SIG-M5 treated with dmso at 0.1 percent for 504 hours (cell line): ENCODE data around the gene SHISA9.

Experiments used
- DNase-seq: peaks from one replicate; lab custom pipeline; 2025; ENCODE audit not compliant: unreplicated experiment; lab: John Stamatoyannopoulos, UW

The SHISA9 gene

DNA sequence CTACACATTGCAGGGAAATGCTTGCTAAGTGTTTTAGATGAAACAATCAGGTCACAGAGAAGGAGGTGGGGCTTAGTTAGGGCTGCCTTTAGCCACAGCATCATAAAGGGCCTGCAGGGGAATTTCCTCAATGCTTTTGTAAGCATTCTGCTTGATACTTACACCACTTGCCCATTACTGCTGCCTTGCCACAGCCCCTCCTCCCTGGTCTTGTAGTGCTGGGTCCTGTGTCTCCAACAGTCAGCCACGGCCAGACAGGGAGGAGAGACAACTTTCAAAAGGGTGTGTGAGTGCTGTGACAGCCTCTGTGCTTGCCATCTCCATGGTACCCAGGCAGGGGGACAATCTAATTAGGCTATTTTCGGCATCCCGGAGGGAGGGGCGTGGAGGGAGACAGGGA lies 111.2 kb downstream of the SHISA9 start:
- no peak for DNase-seq

- DNase-seq, result no peak
Measured at GRCh38 chr16:13013043-13013442, 111.6 kb downstream of the SHISA9 start.

DNA sequence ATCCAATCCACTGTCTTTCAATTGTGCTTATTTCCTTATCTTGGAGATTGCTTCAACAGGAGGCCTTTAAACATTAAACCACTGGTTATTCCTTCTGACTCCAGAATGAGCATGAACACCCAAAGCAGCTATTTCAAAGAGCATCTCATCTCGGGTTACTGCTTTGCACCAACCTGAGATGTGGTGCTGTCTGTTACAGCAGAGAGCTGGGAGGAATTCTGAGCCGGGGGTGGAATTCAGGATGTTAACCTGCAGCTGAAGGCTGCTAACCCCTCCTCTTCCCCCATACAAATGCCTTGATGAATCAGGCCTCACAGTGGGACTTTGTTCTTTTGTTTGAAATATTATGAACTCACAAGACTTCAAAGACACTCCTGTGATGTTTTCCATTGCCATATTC lies 113.1 kb downstream of the SHISA9 start:
- no peak for DNase-seq

DNA sequence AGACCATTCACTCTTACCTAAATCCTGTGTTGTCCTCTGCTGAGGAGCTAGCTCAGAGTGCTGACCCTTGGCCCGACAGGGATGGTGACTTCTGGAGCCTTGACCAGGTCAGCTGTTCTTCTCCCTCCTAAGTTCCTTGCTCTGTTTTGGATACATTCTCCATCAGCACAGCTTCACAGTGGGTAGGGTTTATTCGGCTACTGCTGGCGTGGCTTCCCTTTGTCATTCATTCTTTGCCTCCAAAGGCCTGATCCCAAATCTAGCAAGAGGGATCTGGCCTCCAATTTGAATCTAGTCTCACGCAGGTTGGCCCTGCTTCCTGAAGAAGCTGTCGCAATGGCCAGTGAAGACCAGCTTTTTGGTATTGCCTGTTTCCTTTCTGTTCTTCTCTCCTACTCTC lies 116.6 kb downstream of the SHISA9 start:
- DNase-seq, result no peak

DNA sequence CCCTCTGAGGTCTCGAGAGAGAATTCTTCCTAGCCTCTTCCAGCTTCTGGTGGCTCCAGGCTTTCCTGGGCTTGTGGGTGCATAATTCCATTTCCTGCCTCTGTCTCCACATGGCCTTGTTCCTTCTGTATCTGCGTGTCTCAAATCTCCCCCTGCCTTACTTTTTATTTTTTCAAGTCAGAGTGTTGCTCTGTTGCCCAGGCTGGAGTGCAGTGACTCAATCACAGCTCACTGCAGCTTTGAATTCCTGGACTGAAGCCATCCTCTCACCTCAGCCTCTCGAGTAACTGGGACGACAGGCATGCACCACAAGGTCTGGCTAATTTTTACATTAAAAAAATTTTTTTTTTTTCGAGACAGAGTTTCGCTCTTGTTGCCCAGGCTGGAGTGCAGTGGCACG lies 120.6 kb downstream of the SHISA9 start:
- DNase-seq, result no peak

GRCh38 chr16:13029786-13030185 lies 128.4 kb downstream of the SHISA9 start:
- DNase-seq, result no peak

DNA sequence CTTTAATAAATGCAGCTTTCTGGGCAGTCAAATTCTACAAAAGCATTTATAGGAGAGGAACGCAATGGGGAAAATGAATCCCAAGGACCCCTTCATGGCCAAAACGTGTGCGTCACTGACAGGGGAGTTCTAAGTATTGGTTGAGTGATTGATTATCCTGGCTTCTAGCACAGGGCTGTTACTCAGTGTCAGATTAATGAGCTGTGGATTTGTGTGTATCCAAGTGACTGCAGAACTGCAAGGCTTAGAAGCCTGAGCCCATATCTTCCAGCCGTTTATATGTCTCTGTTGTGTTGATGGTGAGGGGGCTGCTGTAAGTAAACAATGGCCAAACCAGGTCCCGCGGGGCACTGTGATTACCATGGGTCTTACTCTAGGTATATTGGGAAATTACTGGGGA lies 129.4 kb downstream of the SHISA9 start:
- DNase-seq, result no peak

DNA sequence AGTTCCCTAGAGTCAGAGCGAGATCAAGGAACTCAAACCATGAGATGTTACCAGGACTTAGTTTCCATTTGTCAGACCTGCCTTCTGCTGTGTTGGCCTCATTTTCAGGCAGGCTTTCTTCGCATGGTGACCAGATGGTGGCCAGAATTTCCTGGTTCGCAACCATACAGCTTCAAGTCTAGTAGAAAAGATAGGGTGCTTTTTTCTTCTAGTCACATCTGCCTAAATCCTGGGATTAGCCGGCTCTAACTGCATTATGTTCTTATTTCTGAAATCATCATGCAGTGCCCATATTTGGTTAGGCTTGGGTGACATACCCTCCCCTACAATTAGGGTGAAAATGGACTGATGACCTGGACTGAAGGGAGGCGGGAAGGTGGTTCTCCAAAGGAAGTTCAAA lies 131.5 kb downstream of the SHISA9 start:
- DNase-seq, result no peak

GRCh38 chr16:13036600-13036999 lies 135.2 kb downstream of the SHISA9 start:
- DNase-seq, result peak; percentile 3

- DNase-seq, result no peak
Measured at GRCh38 chr16:13038591-13038990, 137.2 kb downstream of the SHISA9 start.

GRCh38 chr16:13039526-13039925 lies 138.1 kb downstream of the SHISA9 start:
- no peak for DNase-seq

GRCh38 chr16:13041180-13041579 lies 139.8 kb downstream of the SHISA9 start:
- DNase-seq, result no peak

DNA sequence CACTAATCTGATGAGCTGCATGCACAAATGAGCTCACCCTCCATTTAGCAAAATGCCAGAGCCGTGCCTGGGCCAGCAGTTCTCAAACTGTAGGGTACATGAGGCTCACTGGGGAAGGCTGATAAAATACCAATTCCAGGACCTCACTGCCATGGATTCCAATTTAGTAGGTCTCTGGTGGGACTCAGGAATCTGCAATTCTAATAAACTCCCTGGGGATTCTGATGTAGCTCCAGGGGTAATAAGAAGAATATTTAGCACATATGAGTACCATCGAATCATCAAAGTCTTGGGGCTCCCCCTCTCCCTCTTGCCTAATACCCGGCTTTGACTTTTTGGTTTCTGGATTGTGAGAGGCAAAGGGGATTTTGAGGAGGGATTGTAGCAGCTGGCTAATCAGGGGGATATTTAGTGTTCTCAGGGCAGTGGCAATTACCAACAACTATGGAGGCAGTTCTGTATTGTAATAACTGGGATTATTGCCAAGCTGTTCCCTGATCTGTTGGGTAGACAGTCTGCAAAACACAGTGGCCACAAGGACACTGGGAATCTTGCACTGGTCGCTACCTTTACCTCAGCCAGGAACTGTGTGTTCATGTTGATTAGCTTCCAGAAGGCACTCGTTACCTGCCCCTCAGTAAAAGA lies 140.4 kb downstream of the SHISA9 start:
- no peak for DNase-seq

DNA sequence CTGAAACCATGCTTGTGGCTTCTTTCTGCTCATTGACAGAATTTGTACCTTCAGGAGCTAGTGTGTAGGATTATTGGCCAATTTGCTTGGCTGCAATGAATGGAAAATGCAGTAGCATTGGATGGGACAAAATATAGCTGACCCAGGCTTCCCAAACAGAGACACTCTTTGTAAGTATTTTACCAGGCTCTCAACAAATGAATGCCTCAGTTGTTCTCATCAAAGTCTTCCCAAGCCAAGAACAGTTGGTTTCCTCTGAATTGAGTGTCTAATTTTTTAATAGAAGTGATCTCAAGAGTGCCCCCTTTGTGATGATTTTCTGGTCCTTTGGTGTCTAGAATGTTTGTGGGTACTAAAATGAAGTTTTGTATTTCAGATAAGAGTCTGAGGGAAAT lies 140.9 kb downstream of the SHISA9 start:
- no peak for DNase-seq

GRCh38 chr16:13046061-13046821 lies 144.8 kb downstream of the SHISA9 start:
- DNase-seq, result no peak

DNA sequence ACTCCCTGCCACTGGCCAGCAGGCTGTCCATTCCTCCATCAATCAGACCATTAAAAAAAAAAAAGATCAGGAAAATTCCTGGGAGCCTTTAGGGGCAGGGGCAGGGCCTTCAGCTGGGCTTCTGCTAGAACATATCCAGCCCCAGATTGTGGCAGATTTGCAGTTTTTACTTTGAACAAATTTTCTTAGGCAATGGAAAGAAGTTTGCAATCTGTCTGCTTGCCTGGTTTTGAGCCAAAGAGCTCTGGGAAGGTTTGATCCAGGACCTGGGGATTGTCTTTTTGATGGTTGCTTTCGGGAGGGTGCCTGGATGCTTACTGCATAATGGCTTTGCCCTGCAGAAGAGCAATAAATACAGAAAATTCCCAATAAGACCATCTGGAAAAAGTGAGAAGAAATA lies 145.9 kb downstream of the SHISA9 start:
- DNase-seq, result no peak

DNA sequence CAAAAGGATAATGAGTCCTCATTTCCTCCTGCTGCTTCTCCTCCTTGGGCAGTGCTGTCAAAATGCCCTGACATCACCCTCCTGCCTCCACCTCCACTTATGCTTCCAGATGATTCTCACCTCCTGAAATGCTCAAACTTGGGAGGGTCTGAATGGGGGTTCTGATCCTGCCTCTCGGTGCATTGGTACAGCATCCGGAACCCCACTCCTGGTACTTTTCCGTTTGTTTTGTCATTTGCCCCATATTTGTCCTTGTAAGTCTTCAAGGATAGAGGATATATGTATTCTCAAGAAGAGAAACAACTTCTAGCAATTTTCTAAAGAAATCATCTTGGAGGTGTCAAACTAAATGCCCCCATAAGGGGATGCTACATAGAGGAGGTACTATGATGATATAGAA lies 148.3 kb downstream of the SHISA9 start:
- DNase-seq, result no peak

- DNase-seq, result no peak
Measured at GRCh38 chr16:13052431-13052830, 151.0 kb downstream of the SHISA9 start.

DNA sequence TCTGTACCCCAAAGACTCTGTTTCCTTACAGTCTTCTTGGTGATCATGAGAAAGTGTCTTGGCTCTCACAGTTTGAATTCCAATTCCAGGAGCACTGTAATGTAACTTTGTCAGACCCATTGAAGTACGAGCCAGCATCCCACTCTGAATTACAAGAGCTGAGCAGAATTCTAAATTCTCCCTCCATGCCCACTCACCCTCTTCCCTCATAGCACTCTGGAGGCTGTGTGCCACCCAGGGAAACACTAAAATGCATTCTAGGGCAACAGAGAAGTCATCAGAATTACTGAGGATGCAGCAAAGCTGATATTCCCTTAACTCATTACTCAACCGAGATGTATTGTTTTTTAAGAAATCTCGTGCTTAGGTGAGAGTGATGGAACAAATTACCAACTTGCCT lies 154.1 kb downstream of the SHISA9 start:
- no peak for DNase-seq

GRCh38 chr16:13056607-13057006 lies 155.2 kb downstream of the SHISA9 start:
- DNase-seq, result no peak

DNA sequence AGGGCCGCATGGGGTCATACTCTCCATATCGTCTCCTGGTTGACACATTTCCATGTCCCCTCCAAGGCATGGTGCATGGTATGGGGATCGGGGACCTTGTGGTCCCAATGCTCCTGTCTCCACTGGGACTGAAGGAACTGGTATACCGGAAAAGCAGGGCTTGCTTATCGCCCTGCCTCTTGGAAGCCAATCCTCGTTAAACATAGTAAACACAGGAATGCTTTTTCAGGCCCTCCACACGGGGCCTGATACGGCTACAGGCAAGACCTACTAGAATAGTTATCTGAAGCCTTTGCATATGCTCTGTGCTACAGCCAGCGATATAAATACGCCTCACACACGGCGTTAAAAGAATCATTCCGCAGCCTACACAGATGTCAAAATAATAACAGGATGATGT lies 159.5 kb downstream of the SHISA9 start:
- DNase-seq, result no peak

DNA sequence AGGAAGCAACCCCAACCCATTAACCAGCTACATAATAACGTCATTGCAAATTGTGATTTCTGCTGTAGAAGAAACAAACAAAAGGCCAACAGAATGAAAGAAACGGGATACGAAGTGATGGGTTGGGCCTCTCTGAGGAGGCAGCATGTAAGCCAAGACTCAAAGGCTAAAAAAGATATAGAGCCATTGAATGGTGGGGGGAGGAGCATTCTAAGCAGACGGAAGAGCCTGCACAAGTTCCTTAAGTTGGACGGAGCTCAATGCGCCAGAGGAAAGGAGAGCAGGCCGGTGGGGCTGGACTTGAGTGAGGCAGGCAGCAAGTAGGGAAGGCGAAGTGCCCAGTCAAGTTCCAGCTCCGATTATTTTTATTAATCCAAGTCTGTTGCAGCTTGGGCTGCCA lies 160.3 kb downstream of the SHISA9 start:
- no peak for DNase-seq

DNA sequence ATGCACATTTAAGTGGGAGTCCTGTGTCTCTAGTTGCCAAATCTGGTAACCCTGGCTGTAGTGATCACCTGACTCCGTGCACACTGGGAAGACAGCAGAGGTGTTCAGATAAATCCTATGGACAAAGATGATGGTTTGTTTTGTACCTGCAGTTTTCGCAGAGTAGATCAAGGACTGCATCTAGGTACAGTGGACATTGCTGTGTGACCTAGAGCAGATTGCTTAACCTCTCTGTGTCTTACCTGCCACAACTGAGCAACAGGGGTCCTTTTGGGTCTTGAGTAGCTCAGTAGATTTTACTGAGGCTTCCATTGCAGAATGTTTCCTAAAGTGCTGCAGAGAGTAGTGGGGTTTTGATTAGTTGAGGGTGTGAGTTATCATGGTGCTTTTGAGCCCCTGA lies 160.8 kb downstream of the SHISA9 start:
- no peak for DNase-seq
